OCI-LY3 (cell line): ENCODE data around the gene TNFRSF19.
"Not testable (repeated sequence)": the region's sequence is repeated elsewhere in the genome, so short reads cannot be mapped to it uniquely, and the experiment has no call there.

Experiments
- EZH2phosphoT487 ChIP-seq: fragments of 200-600 bp; shearing (Covaris generic); IDR thresholded peaks from 2 replicates; pipeline ENCODE4 v1.6.1; 2018; ENCODE audit warnings: antibody characterized with exemption, mixed run types, low read depth
- TF ChIP-seq, protein P1 (sequence below): fragments of 200-600, 300-600 bp; sonication (generic); IDR thresholded peaks from 2 replicates; pipeline ENCODE4 v1.5.1; 2014; ENCODE audit warnings: antibody characterized with exemption, low read length, low read depth

DNA sequence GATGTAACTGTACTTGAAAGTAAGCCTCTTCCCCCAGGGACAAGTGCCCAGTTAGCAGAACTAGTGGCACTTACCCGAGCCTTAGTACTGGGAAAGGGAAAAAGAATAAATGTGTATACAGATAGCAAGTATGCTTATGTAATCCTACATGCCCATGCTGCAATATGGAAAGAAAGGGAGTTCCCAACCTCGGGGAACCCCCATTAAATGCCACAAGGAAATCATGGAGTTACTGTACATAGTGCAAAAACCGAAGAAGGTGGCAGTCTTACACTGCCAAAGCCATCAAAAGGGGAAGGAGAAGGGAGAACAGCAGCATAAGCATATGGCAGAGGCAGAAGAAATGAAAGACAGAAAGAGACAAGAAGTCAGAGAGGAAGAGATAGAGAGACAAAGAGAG, 40.3 kb upstream of the TNFRSF19 start:
- TF ChIP-seq, protein P1, sequence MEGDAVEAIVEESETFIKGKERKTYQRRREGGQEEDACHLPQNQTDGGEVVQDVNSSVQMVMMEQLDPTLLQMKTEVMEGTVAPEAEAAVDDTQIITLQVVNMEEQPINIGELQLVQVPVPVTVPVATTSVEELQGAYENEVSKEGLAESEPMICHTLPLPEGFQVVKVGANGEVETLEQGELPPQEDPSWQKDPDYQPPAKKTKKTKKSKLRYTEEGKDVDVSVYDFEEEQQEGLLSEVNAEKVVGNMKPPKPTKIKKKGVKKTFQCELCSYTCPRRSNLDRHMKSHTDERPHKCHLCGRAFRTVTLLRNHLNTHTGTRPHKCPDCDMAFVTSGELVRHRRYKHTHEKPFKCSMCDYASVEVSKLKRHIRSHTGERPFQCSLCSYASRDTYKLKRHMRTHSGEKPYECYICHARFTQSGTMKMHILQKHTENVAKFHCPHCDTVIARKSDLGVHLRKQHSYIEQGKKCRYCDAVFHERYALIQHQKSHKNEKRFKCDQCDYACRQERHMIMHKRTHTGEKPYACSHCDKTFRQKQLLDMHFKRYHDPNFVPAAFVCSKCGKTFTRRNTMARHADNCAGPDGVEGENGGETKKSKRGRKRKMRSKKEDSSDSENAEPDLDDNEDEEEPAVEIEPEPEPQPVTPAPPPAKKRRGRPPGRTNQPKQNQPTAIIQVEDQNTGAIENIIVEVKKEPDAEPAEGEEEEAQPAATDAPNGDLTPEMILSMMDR, result not testable (repeated sequence)
- TF ChIP-seq EZH2phosphoT487, result not testable (repeated sequence)
